COLO668 (cell line): ENCODE measurements around the gene ADGRB2.

Source experiments
- DNase-seq: peaks from one replicate; lab custom pipeline; 2025; ENCODE audit not compliant: unreplicated experiment; lab: John Stamatoyannopoulos, UW

The ADGRB2 gene

DNA sequence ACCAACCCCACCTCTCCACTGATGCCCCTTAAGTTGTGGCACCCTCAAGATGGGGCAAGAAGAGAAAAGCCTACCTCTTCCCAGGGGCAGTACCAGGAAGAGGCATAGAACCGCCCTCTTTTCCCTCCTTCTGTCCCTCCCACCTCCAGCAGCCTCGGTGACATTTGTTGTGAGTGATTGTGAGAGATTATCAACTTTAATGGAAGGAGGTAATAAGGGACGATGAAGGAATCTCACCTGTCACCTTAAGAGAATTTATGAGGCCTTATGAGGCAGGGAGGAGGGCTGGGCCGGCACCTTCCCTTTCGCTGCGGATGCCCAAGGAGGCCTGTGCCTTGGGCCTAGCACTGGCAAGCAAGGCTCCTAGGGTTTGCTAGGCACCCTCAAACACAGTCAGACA lies 1.4 kb upstream of the ADGRB2 start:
- no peak for DNase-seq

DNA sequence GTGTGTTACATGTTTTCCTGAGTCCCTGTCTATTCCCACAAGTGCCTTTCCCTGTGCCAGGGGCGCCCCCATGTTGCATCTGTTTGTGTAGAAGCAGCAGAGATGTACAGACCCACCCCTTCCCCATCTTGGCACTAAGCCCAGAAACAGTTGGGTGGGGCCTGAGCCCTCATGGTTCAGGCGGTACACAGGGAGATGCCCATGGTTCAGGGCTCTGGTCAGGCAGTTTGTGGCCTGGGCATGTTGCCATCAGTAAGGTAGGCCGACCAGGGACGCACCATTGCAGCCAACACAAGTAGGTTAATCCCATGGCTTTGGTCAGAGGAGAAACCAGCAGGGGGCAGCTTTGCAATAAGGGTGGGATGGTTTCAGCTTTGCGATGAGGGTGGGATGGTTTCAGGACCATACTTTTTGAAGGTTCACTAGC lies 914 bp upstream of the ADGRB2 start:
- DNase-seq: peak; percentile 68

- DNase-seq: peak; percentile 70
Measured at GRCh38 chr1:31763671-31764311, 349 bp downstream of the ADGRB2 start.

DNA sequence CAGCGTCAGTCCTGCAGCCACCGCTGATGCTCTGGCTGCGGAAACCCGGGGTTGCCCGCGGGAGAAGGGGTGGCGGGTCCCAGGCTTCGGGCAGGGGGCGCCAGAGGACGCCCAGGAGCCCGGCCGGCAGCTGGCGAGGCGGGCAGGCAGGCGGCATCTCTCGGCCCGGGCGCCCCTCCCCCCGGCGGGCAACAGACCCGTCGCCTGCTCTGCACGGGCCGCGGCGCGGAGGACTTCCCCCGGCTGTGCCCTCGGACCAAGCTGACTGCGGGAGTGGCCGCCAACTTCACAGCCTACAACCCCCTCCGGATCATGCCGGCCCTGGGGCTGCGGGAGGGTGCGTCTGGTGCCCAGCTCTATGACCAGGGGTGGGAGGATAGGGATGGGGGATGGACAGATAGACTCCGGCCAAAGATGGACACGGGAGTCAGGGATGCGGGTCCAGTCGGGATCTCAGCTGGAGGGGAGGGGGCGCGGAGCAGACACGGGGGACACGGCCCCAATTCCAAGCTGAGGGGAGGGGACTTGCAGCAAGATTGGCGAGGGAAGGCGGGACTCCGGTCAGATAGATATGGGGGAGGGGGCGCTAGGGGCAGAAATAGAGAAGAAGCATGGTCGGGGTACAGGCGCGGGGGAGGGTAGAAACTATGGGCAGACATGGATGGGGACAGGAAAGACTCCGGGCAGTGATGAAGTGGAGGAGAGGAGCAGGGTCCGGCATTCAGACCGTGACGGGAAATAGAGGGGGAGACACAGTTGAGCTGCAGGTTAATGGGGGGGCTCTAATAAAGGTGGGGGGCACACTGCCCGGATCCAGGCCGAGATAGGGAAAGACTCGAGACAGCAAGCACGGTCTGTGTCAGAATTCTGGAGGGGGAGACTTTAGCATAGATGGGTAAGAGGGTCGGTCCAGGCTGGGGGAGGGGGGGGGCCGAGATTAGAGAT lies 1.1 kb downstream of the ADGRB2 start:
- peak; percentile 97 for DNase-seq

GRCh38 chr1:31762323-31762722 lies 1.8 kb downstream of the ADGRB2 start:
- no peak for DNase-seq

GRCh38 chr1:31761883-31762282 lies 2.3 kb downstream of the ADGRB2 start:
- DNase-seq: no peak

DNA sequence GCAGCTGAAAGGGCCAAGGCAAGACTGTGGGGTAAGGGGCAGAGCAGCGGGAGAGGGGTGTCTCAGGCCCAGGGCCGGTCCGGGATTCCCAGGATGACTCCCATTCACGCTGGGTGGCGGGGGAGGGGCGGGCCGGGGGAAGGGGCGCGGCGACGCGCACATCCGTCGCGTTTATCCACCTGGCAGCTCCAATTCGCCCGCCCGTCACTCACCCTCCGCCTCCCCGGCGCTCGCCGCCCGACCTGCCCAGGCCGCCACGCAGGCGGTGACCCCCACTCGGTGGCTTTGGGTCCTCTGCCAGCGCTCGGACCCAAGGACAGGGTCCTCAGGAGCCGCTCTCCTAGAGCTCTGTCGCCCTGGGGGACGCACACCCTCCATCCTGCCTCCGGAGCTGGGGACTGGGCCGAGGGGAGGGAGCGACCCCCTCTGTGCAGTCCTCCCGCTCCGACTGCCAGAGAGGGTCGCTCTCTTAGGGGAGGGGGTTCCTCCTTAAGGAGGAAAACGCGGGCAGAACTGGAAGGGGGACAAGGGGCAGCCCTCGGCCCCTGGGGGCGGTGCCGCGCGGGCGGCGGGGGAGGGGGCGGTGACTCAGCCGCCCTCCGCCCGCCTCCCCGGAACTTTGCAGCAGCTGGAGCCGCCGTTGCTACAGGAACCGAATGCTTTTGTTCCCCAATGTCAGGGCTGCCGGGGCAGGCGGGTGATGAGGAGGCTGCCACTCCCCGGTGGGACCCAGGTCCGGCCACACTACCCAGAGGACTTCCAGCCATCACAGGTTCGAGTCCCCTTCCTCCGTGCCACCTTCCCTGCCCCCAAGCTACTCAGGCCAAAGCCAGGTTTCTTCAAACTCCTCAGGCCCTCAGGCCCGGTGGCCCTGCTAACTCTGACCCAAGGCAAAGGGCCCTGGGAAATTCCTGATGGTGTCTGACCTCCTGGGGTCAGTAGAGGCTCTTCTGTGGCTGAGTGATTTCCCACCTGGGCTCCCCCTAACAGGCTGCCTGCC lies 3.4 kb downstream of the ADGRB2 start:
- peak; percentile 94 for DNase-seq

GRCh38 chr1:31759298-31760023 lies 4.7 kb downstream of the ADGRB2 start:
- DNase-seq: no peak

GRCh38 chr1:31758823-31759222 lies 5.3 kb downstream of the ADGRB2 start:
- no peak for DNase-seq

GRCh38 chr1:31757989-31758388 lies 6.2 kb downstream of the ADGRB2 start:
- DNase-seq: no peak

DNA sequence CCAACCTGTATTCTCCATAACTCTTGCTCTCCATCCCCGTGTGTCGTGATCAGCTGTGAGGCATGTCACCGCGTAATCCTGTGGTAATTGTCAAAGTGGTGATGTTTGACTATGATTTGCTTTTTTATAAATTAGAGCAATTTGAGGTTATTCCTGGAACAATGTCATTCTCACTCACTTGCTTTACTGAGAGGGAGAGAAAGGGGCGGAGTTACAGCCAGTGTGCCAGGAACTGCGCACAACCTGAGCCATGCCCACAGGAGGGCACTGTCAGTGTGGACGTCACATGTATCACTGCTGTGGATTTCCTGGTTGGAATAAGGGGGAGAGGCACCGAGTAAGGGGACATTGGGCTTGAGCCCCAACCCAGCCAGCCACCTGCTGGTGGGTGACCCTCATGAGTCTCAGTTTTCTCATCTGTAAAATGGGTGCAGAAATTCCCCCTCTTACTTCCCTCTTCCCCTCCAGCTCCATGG lies 6.9 kb downstream of the ADGRB2 start:
- no peak for DNase-seq

- DNase-seq: no peak
Measured at GRCh38 chr1:31756578-31756977, 7.6 kb downstream of the ADGRB2 start.

DNA sequence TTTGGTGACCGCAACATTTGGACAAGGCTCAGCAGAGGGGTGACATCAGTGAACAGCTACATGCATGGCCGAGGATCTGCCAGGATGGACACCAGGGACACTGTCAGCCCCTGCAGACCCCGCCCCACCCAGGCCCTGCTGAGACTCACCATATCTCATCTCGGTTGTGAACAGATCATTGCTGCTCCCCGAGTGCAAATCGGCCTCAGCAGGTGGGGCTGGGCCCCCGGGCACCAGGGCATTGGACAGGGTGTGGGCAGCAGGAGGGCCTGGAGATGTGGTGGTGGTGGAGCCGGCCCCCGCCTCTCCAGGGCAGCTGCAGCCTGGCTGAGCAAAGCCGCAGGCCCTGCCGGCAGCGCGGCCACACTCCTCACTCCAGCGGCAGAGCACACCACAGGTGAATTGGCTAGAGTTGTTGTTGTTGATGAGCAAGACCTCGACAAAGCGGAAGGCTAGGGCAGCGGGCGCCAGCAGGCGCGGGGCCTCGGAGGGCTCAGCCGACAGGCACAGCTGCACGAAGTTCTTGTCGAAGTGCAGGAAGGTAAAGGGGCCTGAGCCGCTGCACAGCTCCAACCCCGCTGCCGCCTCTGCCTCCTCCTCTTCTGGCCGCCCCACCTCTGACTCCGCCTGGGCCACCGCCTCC lies 8.2 kb downstream of the ADGRB2 start:
- DNase-seq: no peak

- no peak for DNase-seq
Measured at GRCh38 chr1:31755197-31755611, 8.9 kb downstream of the ADGRB2 start.

- DNase-seq: no peak
Measured at GRCh38 chr1:31754397-31754796, 9.7 kb downstream of the ADGRB2 start.

DNA sequence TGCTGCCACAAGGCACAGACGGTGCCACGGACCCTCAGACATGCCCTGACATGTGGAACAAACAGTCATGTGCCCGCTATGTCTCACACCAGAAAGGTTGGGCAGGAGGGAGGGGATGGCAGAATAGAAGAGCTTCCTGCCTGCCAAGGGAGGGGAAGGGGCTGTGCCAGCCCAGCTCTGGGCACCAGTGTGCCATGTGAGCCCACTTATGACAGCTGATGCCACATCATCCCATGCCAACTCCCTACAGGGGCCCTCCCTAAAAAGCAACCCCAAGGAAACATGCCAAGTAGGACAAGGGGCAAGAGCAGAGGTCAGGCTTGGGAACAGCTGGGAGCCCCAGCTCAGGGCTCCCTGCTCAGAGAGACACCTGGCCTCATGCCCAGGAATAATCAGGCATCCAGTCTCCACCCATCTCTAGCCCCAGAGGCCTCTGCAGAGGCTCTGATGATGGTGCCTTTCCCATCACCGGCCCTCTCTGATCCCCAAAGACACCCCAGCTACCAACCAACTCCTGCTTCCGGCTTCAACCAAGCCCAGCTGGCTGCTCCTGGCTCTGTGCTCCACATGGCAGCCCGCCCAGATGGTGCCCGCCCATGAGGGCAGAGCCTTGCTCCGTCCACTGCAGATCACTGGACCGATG lies 10.3 kb downstream of the ADGRB2 start:
- peak; percentile 67 for DNase-seq

DNA sequence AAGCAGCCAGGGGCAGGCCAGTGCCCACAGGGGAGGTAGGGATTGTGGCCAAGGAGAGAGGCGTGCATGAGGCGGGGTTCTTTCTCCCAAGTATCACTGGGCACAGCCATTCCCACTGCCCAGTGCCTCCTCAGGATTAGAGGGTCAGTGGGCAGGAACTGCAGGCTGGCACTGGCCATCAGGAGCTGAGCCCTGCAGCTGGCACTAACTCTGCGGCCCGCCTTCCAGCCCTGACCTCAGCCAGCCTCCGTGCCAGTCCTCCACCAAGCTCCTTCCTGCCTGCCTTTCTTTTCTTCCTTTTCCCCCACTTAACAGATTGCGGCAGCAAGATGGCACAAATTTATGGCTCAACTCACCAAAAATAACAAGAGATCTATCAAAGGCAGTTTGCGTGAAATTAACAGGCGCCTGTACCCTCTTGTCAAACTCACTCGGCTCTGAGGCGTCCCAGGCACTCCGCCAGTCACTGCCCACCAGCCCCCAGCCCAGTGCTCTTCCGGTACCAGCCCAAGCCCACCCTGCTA lies 11.1 kb downstream of the ADGRB2 start:
- DNase-seq: no peak

- DNase-seq: no peak
Measured at GRCh38 chr1:31752258-31752657, 11.9 kb downstream of the ADGRB2 start.

DNA sequence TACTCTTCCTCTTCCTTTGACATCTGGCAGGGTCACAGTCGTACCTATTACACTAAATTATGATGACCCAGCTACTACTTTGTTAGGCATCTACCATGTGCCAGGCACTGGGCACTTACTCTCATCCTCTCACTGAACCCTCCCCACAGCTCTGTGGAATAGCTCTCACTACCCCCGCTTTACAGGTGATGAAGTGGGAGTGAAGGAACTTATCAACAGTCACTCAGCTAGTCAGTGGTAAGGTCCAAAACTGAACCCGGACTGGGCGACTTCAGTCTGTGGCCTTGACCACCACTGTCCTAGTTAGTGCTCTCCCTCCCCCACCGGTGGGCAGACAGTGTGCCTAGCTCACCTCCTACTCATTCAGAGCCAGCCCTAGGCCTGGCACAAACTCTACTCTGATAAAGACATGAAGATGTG lies 12.3 kb downstream of the ADGRB2 start:
- no peak for DNase-seq
